Stimulated activated CD8-positive, alpha-beta memory T cell treated with anti-CD3 and anti-CD28 coated beads, Interleukin-4, amount 100 ng/mL, for 1 hour (primary cell): ENCODE measurements around the gene DCUN1D3.

Experiments used
- DNase-seq, 2 donors: peaks; one replicate each; pipeline ENCODE4 v3.0.0-alpha.2; 2020; ENCODE audit warnings: low read depth in 2 of 2, low spot score in 1 of 2

DCUN1D3 gene

GRCh38 chr16:20920091-20920490 lies 19.9 kb upstream of the DCUN1D3 start:
- DNase-seq, result no peak

DNA sequence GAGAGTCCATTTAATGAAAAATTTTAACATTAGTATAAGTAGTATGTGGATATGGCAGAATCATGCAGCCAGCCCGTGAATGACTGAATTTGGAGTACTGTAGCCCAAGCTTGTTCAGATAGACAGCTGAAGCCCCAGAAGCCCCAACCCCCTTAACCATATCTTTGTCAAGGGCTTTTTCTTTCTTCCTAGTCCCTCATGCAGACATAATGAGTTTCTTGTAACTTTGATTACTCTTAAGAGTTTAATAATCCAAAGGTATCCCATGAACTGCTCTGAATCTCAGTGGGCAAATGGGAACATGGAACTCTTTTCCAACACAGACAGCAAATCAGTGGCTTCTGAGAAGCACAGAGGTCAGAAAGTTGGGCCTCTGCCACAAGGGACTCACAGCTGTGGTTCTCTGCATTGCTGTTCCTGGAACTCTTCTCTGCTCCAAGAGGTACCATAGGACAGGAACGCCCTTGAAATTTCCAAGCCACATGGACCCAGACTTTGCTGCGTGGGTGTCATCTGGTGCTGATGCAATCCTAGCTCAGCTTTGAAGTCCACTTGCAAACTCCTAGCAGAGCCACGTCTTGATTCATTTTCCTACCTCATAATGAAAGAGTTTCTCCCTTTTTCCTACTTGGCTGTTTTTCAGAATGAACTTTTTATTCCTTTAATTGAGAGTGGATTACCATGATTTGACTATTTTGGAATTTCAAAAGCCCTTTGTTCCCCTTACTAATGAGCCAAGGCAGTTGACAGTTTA lies 18.5 kb upstream of the DCUN1D3 start:
- no peak for DNase-seq

DNA sequence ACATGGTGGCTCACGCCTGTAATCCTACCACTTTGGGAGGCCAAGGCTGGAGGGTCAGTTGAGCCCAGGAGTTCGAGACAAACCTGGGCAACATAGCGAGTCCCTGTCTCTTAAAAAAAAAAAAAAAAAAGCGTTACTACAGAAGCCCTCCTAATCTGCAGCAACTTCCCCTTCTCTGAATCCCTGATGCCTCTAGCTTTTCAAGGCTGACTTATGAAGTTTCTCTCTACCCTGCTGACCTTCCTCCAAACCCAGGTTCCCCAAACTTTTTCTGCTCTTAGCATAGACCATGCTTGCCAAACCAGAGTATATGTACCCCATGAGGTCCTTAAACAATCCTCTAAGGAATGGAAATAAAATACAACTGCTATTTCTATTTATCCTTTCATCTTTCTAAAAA lies 16.8 kb upstream of the DCUN1D3 start:
- DNase-seq, result no peak

DNA sequence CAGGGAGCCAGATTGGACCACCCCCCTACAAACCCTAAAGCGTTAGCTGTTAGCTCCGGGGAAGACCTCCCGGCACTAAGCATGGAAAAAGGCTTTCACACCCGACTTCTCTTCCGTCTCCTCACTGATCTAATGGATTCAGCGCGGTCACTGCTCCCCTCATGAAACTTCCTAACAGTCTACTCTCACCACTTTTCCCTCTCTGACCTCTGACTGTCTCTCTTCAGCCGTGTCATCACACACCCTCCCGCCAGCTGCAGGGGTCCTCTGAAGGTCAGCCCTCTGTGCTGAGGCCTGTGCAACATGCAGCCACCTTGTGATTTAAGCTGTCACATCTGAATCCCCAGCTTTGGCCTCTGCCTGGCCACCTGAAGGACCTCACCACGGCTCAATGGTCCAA lies 16.1 kb upstream of the DCUN1D3 start:
- DNase-seq, result no peak

- DNase-seq, result no peak
Observed at GRCh38 chr16:20911361-20911760, 11.2 kb upstream of the DCUN1D3 start.

GRCh38 chr16:20910781-20911321 lies 10.7 kb upstream of the DCUN1D3 start:
- no peak for DNase-seq

GRCh38 chr16:20906341-20907255 lies 6.4 kb upstream of the DCUN1D3 start:
- no peak for DNase-seq

DNA sequence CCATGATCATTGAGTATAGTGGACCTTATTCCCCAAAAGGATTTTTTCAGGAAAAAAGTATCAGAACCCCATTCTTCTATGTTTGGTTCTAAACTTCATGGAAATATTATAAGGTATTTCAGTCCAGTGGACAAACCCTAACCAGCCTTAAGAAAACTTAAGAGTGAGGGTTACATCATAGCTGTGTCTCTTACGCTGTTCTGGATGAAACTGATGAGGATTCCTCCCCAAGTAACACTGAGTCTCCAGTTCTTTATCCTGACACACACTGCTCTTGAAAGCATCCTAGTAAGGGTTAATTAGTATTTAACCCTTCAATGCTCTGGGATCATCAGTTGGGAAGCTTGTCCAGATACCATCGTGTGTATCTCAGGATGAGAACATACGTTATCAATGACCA lies 5.4 kb upstream of the DCUN1D3 start:
- no peak for DNase-seq

DNA sequence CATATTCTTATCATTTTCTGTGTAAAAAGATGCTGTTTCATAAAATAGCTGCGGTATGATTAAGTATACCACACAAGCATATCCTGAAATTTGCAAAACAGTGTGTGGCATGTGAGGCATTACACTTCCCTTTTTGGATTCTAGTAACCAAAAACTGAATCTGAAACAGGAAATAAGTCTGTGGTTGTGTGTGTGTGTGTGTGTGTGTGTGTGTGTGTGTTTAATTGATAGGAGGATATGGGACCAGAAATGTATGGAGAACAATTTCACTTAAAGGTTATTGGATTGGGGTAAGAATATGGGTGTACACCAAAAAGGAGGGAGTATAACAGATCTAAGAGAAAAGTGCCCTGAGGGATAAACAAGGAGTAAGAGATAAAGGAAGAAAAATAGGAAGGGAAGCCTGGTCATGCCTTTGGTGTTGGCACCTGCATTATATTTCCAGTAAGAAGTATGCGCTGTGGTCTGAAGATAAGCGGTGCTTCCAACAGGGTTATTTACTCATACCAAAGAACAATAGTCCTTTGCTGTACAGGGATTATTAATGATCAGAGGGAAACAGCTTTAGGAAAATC lies 4.4 kb upstream of the DCUN1D3 start:
- DNase-seq, result no peak

DNA sequence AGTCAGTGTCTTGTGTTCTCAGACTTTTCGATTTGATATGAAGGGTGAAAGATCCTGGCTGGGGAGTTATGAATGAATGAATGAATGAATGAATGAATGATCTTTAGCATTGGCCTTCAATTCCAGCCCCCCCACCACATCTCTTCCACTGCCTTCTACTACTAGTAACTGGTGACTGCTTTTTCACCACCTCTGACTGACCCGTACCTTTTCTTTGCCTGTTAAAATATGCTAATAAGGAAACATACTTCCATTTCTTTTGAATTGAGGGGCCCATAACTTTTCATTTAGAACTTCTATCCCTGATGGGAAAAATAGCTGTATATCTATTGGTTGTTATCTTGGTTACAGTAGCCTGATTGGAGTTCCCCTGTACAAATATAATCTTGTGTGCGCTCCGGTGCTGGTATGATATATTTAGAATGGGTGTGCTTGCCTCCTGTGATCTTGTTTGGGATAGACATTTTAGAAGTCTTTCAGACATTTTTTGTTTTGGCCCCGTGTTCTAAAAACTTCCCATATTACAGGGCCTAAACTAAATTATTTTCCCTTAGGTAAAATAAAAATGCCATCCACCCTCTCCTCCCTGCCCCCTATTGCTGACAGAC lies 3.8 kb upstream of the DCUN1D3 start:
- no peak for DNase-seq

DNA sequence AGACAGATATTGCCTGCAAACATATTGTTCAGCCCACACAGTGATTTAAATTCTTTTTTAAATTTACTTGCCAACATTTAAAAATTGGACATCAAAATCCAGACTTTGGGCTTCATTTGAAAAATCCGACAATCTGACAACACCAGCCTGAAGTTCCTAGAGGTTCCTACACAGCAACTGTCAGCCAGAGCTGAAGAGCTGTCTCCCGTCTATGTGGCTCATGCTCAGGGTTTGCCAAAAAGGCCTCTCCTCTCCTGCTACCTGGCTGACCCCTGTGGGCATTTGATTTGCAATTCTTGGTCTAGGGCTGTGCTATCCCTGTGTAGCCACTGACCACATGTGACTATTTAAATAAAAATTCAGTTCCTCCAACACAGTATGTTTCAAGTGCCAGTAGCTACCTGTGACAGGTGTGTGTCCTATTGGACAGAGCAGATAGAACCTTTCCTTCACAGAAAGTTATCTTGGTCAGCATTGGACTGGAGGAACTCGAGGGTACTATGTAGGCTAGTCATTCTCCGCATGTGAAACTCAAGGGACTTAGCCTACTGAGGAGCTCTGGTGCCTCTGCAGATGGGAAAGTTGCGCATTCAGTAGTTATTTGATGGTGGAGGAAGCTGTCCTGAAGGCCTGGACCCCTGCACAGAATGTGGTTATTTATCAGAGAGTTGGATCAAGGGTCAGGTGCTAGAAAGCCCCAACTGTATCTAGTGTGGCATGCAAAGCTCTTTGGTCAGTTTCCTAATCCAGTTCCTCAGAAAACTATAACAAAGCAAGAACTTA lies 3.1 kb upstream of the DCUN1D3 start:
- DNase-seq, result no peak

- no peak for DNase-seq
Observed at GRCh38 chr16:20902426-20902825, 2.3 kb upstream of the DCUN1D3 start.

DNA sequence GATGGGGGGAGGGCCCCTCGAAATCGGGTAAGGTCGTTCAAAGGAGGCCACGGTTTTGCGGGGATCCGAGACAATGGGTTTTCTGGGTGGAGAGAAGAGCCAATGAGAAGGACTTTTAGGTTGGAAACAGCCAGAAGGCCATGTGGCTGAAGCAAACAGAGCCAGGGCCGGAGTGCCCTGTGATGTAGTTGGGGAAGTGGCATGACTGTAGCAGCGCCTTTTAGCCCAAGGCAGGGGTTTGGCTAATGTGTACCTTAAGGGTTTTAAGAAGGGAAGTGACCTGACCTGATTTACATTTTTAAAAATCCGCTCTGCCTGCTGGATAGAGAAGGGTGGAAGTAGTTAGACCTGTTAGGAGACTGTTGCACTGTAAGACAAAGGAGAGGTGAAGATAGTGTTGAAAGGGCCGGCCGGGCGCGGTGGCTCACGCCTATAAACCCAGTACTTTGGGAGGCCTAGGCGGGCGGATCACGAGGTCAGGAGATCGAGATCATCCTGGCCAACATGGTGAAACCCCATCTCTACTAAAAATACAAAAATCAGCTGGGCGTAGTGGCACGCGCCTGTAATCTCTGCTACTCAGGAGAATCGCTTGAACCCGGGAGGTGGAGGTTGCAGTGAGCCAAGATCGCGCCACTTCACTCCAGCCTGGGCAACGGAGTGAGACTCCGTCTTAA lies 1.4 kb upstream of the DCUN1D3 start:
- DNase-seq, result no peak

DNA sequence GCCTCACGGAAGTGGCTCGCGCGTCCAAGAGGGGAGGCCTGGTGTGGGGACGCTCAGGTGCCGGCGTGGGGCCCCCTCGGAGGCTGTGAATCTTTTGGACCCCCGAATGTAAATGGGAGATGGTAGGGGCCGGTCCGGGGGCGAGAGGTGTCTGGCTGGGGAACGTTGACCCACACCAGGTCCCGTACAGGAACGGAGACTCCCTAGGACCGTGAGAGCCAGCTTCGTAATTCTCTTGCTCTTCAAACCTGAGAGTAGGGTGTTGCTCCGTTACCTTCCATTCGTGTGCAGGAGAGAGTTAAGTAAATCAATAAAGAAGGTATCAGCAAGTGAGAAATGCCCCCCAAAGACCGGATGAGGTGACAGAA lies 894 bp upstream of the DCUN1D3 start:
- no peak for DNase-seq

DNA sequence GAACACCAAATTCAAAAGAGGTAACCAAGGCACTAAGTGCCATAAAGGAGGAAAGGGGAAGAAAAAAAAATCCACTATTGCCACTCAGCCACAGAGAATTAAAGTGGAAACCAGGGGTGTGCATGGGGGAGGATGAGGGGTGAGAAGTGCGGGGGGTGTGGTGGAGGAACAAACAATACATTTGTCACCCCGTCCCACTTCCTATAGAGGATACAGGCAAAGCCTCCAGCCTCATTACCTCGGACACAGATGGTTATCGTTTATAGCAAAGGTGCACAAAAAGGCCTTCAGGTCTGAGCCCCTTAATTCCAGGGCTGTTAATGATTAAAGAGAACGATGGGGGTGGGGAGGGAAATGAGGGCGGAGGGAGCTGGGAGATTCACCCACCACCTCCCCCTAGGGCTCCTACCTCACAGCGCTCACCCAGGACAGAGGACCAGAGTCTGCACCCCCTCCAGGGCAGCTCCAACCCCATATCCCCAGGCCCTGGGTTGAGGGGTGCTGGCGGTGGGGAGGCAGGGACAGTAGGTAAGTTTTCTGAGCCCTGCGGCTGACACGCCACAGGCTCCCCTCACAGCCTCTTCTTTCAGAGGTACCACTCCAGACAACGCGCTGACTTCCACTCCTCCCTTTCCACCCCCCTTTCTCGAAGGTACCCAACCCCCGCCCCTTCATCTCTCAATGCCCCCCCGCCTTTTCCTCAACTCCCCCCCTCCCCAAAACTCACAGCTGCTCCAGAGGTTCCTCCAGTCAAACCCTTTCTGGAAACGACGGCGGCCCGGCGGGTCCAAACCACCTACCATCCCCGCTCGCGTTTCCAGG lies 470 bp downstream of the DCUN1D3 start:
- peak in 1 of 2 donors; percentile 3 for DNase-seq

GRCh38 chr16:20899071-20899470 lies 1.1 kb downstream of the DCUN1D3 start:
- DNase-seq, result no peak

- DNase-seq, result no peak
Observed at GRCh38 chr16:20897922-20898321, 2.2 kb downstream of the DCUN1D3 start.

GRCh38 chr16:20897253-20897897 lies 2.8 kb downstream of the DCUN1D3 start:
- no peak for DNase-seq

GRCh38 chr16:20894388-20894787 lies 5.8 kb downstream of the DCUN1D3 start:
- DNase-seq, result no peak
